Raji (cell line): Measurements from ENCODE around the gene KRT81.

ENCODE experiments used
- POLR2A ChIP-seq: IDR thresholded peaks from 2 replicates; pipeline ENCODE4 v1.6.1; 2011; ENCODE audit warnings: low read depth, low read length, control low read depth; ENCODE audit not compliant: insufficient read depth

Gene KRT81

DNA sequence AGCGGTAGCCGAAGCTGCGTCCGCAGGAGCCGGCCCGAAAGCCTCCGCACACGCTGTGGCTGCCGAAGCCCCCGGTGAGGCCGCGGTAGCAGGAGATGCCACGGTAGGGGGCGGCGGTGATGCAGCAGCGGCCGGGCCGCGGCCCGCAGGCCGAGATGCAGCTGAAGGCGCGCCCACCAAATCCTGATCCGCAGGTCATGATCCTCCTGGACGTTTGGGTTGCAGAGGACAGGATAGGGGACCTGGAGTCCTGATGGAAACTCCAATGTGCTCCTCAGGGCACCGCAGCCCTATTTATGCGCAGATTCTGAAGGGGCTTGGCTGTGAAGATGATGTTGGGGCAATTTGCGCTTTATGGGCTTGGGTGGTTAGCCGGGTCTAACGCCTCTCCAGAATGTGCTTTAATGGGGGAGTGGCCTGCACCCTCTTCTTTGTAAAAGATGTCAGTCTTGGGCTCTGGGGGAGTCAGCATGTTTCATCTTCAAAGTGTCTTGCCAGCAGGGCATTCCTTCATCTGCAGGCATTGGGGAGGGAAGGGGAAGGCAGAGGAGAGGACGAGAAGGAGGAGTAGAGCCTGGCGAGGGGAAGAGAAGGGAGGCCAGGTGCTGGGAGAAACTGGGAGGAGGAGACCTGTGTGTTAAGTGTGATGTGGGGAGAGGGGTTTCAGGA is at the start of gene KRT81:
Gene KRT81, minus strand, starts transcription at position 268 of the 669 bp plus-strand sequence. Its CDS starts 69 bp downstream, at position 199.
- TF ChIP-seq POLR2A = no peak

DNA sequence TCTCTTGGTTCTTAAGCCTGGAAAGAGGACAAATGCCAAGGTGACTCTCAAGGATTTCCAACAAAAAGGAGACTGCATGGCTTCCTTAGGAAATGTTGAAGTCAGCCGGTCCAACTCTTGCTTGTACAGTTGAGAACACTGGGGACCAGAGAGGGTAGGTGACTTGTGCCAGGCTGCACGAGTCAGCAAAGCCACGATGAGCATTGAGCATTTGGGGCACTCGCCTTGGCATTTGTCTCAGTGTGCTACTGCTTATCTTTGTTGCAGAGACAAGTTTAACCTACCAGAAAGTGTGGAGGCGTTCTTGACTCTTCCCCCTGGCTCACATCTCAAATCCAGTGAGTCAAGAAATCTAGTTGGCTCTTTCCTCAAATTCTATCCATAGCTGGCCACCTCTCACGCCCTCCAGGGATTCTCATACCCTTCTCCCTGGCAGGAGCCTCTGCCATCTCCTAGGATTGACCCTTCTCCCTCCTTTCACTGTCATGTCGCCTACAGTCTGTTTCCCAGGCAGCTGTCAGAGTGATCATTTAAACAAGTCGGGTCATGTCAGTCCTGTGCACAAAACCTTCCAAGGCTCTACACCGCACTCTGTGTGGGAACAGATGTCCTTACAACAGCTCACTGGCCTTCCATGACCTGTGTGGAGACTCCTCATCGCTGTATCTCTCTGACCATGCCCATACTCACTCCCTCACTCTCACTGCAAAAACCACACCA is 47.1 kb upstream of the KRT81 start:
- no peak for TF ChIP-seq POLR2A

DNA sequence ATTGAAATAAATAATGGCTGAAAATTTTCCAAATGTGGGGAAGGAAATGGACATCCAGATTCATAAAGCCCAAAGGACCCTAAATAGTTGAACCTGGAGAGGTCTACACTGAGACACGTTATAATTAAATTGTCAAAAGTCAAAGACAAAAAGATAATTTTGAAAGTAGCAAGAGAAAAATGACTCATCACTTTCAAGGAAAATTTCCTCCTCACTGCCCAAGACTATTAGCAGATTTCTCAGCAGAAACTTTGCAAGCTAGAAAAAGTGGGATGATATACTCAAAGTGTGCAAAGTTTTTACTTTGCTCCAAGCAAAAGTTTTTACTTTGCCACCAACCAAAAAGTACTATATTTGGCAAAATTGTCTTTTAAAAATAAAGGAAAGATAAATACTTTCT is 45.7 kb upstream of the KRT81 start:
- no peak for TF ChIP-seq POLR2A

DNA sequence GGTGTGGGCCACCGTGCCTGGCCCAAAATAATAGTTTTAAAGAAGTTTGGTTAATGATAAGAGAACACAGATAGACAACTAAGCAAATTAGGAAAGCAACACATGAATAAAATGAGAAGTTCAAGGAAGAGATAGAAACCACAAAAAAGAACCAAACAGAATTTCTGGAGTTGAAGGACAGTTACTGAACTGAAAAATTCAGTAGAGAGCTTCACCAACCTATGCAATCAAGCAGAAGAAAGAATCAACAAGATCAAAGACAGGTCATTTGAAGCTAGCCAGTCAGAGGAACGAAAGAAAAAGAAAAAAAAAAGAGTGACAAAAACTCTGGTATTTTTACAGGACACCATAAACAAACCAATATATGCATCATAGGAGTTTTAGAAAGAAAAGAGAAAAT is 45.3 kb upstream of the KRT81 start:
- no peak for TF ChIP-seq POLR2A

DNA sequence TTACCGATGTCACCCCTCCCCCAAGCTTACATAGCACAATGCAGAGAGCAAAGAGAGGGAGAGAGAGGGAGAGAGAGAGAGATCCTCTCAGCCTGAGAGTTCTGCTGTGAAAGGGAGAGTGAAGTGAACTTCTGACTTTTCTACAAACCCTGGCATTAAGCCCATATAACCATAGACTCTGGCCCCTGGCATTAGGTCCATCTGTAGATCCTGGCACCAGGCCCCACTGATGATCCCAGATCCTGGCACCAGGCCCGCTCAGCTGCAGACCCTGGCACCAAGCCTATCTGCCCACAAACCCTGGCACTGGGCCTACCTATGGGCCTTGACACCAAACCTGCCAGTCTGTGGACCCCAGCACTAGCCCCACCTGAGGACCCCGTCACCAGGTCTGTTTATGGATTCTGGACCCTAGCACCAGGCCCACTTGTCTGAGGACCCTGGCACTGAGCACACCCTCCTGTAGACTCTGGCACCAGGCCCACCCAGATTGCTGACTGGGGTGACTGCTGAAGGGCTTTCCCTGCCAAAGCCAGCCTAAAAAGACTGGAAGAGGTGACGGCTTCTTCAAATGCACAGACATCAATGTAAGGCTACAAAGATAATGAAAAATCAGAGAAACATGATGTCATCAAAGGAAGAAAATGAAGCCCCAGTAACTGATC is 44.4 kb upstream of the KRT81 start:
- no peak for TF ChIP-seq POLR2A

DNA sequence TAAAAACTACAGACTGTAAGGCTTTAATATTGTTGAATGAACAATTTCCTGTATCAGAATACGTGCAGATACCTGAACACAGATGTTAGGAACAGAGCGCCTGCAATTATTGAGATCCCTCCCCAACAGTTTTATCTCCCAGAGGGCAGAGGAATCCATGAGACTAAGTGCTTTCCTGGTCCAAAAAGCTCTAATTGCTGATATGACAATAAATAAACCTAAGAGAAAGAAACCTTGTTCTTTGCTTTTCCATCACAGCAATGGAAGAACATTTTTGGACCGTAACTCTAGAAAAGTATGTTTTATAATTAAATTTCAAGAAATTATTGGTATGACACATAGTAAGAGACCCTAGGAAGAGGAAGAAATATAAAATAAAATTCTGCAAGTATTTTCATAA is 42.9 kb upstream of the KRT81 start:
- no peak for TF ChIP-seq POLR2A

DNA sequence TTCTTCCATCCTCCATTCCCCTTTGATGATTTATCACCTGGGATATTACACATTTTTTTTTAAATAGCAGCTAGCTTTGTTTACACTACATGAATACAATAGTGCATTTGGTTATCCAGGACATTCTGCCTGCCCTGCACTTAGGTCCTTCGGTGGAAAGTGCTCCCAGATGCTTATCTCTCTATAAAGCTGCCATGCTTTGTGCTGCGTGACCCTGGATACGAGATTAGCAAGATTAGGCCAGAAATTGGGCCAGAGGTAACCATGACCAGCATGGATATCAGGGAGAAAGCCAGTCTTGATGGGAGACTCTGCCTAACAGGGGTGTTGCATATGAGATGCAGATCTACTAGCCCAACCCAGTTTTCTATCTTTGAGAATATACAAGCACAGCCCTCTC is 42.0 kb upstream of the KRT81 start:
- no peak for TF ChIP-seq POLR2A

DNA sequence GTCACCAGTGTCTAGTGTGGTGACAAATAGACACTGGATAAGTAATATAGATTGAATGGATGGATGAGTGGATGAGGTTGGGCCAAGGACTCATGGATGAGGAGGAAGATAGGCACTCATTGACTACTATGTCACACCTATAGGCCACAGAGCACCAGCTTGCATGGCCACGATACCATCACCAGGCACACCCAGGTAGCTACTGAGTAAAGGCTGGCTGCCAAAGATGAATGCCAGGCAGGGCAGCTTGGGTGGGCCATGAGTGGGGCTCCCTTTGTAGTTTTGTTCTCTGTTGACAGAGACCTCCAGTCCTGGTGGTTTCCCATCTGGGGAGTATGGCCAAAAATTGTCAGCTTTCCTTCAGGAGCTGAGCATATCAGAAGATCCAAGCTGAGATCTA is 41.0 kb upstream of the KRT81 start:
- no peak for TF ChIP-seq POLR2A

DNA sequence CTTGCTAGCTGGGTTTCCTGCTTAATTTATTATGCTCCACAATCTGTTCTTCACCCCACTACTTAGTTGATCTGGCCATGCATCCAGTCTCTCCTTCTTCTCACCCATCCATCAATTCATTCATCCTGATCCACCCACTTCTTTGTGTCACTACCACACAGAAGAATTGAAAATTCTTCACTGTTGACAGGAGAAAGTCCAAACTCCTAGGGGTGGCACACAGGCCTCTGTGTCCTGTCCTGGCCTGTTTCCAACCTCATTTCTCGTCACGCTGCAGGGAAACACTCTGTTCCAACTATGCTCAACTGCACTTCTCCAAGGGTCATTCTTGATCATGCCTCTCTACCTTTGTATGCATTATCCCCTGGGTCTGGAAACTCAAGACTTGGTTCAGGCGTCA is 40.5 kb upstream of the KRT81 start:
- TF ChIP-seq POLR2A = no peak

DNA sequence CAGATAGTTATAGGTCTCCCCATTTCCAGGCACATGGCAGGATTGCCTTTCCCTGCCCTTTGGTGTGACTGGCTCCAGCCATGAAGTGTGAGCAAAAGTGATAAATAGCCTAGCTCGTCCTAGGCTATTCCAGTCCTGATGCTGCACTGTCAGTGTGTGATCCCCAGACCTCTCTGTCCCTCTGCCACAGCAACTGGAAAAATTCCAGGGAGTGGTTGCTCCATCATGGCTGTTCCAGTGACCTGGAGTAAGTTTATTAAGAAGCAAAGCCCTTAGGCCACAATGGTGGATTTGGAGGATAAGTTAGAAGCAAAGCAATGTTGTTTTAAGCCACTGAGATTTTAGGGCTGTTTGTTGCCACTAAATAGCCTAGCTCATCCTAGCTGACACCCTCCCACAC is 39.7 kb upstream of the KRT81 start:
- TF ChIP-seq POLR2A = no peak

DNA sequence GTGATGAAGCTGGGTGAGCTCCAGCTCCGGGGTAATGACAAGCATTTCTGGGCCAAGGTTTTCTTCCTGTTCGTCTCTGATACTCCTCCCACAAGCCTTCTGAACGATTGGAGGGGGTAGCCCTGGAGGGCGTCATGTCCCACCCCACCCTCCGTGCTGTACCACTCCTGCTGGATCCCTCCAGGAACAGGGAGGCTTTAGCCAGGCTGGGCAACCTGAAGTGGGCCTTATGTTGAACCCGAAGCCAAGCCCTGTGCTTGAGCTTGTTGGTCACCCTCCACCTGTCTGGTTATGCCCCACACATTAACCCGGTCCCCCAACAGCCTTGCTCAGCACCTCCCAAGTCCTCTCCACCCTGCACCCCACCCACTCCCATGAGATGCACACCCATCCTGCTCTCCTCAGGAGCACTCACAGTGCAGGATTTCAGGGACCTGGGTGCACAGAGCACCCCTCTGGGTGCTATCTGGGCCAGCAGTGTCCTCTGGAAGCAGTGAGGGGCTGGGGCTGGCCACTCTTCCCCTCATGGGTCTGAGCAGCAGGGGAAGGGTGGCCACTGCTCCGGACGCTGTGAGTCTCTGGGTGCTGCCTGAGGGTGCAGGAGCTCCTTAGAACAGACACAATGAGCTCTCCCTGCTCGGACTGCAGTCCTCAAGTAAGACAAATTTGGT is 36.6 kb upstream of the KRT81 start:
- no peak for TF ChIP-seq POLR2A

DNA sequence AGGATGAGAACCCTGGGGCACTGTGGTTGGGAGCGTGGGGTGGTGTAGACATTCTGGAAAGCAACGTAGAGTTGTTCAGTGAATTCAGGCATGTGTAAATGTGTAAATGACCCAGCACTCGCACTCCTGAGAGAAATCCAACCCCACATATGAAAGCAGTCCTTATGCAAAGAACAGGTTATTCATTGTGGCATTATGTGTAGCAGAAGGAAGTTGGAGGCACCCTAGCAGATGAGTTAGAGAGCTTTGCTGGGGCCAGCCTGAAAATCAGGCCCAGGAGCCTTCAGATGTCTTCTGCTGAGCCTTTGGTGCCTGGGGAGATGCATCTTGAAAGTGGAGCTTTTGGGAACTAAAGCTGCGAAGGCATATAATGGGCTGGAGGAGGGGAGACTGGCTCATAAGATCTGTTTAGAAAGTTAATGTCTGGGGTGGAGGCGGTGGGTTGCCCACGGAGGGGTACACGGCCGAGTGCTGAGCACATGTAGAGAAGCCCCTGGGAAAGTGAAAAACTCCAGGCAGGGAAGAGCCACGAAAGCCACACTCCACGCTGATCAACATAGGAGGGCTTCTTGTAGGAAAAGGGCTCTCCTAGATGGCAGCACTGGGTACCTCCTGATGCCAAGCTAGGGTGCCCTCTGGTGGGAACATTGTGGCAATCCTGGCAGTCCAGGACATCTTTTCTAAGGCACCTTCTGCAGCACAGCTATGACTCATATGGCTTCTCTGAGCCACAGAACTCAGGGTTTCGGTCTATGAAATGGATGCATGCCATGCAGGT is 35.9 kb upstream of the KRT81 start:
- no peak for TF ChIP-seq POLR2A

DNA sequence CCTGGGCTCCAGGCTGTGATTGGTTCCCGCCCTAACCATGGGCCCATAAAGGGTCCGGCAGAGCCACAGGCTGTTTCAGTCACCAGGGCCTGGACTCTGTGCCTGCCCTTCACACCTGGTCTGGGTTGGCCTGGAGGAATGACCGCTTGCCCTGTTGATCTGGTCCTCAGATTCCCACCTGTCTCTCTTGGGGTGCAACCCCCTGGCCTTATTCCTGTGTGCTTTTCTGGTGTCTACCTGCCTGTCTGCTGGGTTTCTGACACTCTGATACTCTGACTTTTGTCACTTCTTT is 32.8 kb upstream of the KRT81 start:
- TF ChIP-seq POLR2A = no peak

DNA sequence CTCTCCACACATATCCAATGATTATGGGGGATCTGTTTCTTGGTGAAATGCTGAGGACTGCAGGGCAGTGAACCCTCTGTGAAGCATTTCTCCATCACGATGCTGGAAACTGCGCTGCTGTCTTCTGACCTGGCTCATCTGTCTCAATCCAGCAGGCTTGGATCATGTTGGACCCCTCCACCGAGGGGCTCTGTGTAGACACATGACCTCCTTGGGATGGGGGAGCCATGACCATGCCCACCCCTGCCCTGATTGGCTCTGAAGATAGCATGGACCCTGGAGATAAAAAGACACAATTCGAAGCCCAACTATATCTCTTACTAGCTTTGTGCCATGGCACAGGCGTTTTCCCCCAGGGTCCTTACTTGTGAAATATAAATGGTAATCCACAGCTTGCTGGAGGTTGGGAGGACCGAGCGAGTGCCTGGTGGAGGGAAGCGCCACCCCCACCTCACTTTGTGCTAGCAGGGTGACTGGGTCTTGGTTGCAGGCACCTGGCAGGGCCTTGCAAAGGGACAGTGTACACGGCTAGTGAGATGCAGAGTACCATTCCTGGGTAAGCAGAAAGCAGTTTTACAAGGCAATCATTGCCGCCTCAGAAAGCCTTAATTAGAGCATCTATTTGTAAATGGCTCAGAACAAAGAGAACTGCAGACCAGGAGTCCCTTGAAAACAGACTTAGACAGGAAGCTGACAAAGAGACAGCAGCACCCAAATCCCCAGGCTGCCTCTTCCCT is 32.2 kb upstream of the KRT81 start:
- no peak for TF ChIP-seq POLR2A
